ENCODE results near the gene CD163L1. TPM values are rescaled to one million over a fixed set of nuclear protein-coding genes. Genes with fewer than 3 reads are reported as not detected.
A peak's percentile ranks its signal among the peaks of the same experiment; 100 is the strongest.
"Not testable (repeated sequence)": the region's sequence is repeated elsewhere in the genome, so short reads cannot be mapped to it uniquely, and the experiment has no call there.

Gene CD163L1
- total and polyA plus RNA-seq, 8 donors: 5.0 to 8.4 (median 6.3) TPM

DNA sequence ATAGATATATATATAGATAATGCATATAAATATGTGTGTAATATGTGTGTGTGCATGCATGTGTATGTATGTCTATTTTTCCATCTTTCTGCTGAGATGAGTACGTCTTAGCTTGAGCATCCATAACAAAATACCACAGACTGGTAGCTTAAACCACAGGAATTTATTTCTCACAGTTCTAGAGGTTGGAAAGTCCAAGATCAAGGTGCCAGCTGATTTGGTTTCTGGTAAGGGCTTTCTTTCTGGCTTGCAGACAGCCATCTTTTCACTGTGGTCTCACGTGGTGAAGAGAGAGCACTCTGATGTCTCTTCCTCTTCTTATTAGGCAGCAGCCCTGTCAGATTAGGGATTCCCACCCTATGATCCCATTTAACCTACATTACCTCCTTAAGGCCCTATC lies 92.8 kb downstream of the CD163L1 start:
- peaks cover 0 to 7% of the 10 kb centered on the region in 2 donors for H3K4me1 ChIP-seq
- no peak overlapping the region for H3K4me3 ChIP-seq
- no peak for DNase-seq
- no peak overlapping the region for H3K27ac ChIP-seq
- no peaks in the 10 kb centered on the region for H3K9me3 ChIP-seq
- intact Hi-C loops (cut with DNase I): no loop called here
- no peaks in the 10 kb centered on the region for H3K27me3 ChIP-seq
- no peaks in the 10 kb centered on the region for H3K36me3 ChIP-seq
- ATAC-seq: no peak
- no peak for TF ChIP-seq CTCF (IDR thresholded peaks at IDR 0.05)

GRCh38 chr12:7349418-7349817 lies 94.5 kb downstream of the CD163L1 start:
- no peaks in the 10 kb centered on the region for H3K27me3 ChIP-seq
- intact Hi-C loops (cut with DNase I): no loop called here
- H3K4me1 ChIP-seq: peaks cover 0 to 7% of the 10 kb centered on the region in 2 donors
- no peak for DNase-seq
- no peak overlapping the region for H3K27ac ChIP-seq
- no peaks in the 10 kb centered on the region for H3K36me3 ChIP-seq
- TF ChIP-seq CTCF (IDR thresholded peaks at IDR 0.05): no peak
- H3K9me3 ChIP-seq: peaks cover 0 to 6% of the 10 kb centered on the region in 2 donors
- ATAC-seq: no peak
- H3K4me3 ChIP-seq: no peak overlapping the region

- Histone ChIP-seq H3K4me3 (no peak overlapping the region), H3K27ac (no peak overlapping the region), H3K36me3 (no peaks in the 10 kb centered on the region), H3K27me3 (no peaks in the 10 kb centered on the region), H3K4me1 (peaks cover 0 to 7% of the 10 kb centered on the region in 2 donors), H3K9me3 (peaks cover 0 to 9% of the 10 kb centered on the region in 2 donors)
- no peak for DNase-seq
- intact Hi-C loops (cut with DNase I): no loop called here
- TF ChIP-seq CTCF (IDR thresholded peaks at IDR 0.05): no peak
- ATAC-seq: no peak
Observed at GRCh38 chr12:7346551-7347225, 97.3 kb downstream of the CD163L1 start.

DNA sequence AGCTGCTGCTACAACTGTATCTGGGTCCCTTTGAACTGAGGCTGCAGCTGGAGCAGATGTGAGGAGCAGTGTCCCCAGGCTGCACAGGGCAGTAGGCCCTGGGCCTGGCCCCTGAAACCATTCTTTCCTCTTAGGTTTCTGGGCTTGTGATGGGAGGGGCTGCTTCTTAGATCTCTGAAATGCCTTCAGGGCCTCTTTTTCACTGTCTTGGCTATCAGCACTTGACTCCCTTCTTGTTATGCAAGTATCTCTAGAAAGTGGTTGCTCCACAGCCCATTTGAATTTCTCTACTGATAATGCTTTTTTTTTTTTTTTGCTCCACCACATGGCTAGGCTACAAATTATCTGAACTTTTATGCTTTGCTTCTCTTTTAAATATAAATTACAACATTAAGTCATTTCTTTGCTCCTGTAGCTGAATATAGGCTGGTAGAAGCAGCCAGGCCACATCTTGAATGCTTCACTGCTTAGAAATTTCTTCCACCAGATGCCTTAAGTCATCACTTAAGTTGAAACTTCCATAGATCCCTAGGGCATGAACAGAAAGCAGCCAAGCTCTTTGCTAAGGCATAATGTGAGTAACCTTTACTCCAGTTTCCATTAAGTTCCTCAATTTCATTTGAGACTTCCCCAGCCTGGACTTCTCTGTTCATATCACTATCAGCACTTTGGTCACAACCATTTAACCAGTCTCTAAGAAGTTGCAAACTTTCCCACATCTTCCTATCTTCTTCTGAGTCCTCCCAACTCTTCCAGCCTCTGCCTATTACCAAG lies 98.9 kb downstream of the CD163L1 start:
- H3K36me3 ChIP-seq: no peaks in the 10 kb centered on the region
- peak; percentile 50 for ATAC-seq
- no peak for TF ChIP-seq CTCF (IDR thresholded peaks at IDR 0.05)

DNA sequence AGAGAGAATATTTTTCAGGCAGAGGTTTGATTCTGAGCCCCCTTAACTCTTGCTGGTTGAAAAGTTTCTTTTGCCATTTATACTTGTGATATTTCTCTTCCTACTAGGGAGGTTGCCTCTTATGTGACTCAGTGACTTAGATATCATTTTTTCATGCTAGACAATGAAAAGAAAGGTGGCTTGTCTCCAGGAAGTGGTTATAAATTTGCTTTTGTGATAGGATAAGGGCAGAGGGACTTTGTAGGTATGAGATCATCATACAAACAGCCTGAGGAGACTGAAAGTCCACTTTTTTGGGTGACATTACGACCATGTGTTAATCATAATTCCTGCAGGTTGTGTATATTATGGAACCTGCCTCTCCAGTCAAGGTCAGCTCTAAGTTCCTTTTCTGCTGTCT lies 104.3 kb downstream of the CD163L1 start:
- intact Hi-C loops (cut with DNase I): no loop called here
- ATAC-seq: no peak
- Histone ChIP-seq H3K27me3 (no peaks in the 10 kb centered on the region), H3K36me3 (no peaks in the 10 kb centered on the region), H3K9me3 (peaks cover 0 to 9% of the 10 kb centered on the region in 2 donors), H3K4me3 (no peak overlapping the region), H3K27ac (no peak overlapping the region), H3K4me1 (no peaks in the 10 kb centered on the region)
- no peak for TF ChIP-seq CTCF (IDR thresholded peaks at IDR 0.05)
- no peak for DNase-seq

More for the DNA sequence above, 98.9 kb downstream of the CD163L1 start:
- intact Hi-C loops (cut with DNase I): no loop called here
- Histone ChIP-seq H3K4me1 (peaks cover 0 to 7% of the 10 kb centered on the region in 2 donors), H3K27me3 (no peaks in the 10 kb centered on the region), H3K9me3 (peaks cover 0 to 9% of the 10 kb centered on the region in 2 donors), H3K27ac (no peak overlapping the region), H3K4me3 (no peak overlapping the region)
- no peak for DNase-seq

GRCh38 chr12:7337790-7338189 lies 106.2 kb downstream of the CD163L1 start:
- H3K9me3 ChIP-seq; H3K36me3 ChIP-seq; intact Hi-C loops (cut with DNase I); H3K4me3 ChIP-seq; H3K27ac ChIP-seq; DNase-seq; H3K4me1 ChIP-seq; H3K27me3 ChIP-seq; ATAC-seq: not testable (repeated sequence)

Data from left lung (tissue), 10 donors.